NCI-H748 (cell line): ENCODE results near the gene KLRD1.
"Not testable (repeated sequence)": the region's sequence is repeated elsewhere in the genome, so short reads cannot be mapped to it uniquely, and the experiment has no call there.

ENCODE experiments used
- DNase-seq: peaks from one replicate; lab custom pipeline; 2025; ENCODE audit not compliant: unreplicated experiment; lab: John Stamatoyannopoulos, UW

The KLRD1 gene

DNA sequence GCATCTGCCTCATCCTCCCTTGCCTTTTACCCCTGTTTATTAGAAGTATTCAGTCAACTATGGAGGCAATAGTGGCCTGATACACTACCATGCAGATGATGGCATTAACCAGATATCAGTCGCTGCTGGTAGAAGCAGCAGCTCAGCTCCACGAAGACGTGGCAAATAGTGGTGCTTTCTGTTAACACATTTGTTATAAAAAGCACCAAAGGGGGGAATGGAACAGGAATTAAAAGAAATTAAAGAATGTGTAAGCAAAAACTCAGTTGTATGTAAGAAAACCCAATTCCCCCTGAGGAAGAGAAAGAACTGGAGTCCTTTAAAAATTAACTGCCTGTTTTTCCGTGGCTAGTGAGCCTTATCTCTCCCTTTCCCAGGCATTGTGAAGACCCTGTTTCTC is 60.0 kb downstream of the KLRD1 start:
- not testable (repeated sequence) for DNase-seq

DNA sequence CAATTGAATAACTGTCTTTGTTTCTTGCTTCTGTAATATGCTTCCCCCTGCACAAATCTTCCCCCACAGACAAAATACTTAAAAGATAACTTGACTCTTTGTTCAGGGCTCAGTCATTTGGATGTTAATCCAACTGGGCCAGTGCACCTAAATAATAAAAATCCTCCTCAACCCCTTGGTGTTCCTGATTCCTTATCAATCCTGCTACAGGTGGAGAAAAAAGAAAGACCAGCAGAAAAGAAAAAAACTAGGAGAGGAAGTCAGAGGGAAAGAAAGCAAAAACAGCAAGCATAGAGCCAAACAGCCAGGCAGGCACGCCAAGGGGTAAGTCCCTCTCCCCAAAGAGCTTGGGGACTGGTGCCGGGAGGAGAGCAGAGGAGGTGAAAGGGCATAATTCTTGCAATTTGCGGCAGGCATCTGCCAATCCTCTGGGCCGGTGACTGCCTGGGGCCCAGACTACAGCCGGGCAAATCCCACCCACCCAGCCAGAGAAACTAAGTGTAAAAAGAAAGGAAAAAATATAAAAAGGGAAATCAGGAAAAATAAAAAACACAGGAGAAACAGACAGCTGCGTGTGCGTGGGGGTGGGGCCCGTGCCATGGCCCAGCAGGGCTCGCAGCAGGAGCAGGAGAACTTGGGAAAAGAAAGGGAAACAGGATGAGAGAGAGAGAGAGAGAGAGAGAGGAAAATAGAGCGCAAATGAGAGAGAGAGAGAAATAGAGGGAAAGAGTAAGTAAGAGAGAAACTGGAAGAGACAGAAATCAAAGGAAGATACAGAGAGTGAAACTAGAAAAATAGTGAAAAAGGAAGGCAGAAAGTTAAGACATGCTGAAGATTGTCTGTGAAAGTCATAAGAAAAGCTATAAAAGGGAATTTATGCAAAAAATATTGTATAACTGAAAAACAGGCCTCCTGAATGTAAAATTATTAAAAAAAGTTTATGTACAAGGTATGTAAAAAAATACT is 60.8 kb downstream of the KLRD1 start:
- DNase-seq, result no peak

DNA sequence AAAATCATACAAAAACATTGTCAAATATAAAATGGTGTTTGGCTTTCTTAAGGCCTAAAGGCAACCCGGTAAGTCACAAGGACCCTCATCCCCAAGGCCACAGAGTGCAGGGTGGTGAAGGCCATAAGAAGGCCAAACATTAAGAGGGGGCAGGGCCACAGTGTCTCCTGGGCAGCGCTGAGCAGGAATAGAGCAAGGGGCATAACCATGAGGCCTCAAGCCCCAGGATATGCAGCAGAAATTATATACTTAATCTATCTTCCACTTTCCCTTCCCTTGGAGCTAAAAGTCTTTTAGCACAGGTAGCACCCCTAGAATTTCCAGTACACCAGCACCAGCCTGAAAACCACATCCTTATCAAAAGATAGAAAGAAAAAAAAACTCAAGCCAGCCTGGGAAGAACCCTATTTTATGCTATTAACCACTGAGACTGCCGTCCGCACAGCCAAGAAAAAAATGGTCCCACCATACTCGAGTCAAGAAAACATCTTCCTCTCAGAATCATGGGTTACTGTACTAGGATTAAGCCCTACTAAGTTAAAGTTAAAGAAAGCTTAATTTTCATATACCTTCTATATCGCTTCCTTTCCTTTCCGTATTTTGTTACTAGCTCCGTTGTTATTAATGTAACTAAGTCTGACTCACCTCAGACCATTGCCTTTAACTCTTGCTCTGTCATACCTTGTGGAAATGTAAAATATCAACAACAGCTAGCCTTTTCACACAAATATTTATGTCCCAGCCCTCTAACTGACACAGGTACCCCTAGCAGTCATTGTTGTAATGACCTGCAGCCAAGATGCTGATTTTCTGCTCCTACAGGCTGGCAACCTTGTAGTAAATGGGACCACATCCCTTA is 62.1 kb downstream of the KLRD1 start:
- no peak for DNase-seq

- not testable (repeated sequence) for DNase-seq
Measured at GRCh38 chr12:10371893-10372535, 64.3 kb downstream of the KLRD1 start.

DNA sequence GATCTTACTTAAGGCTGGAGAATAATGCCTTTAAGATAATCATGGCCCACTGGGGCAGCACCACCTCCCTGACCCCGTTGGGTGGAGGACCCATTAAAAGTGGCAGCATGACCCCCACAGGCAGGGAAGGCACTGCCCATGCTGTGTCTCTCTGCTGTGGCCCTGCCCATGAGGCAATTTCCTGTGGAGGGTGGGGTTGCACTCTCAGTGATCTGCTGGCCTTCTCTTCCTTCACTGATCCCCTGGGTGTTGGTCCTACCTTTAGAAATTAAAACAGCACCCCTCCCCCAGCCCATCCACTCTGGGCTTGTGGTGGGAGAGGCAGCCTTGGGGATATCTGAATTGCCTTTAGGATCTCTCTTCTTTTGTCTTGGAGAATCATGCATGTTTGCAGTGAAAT is 64.9 kb downstream of the KLRD1 start:
- no peak for DNase-seq

GRCh38 chr12:10374624-10375018 is 67.0 kb downstream of the KLRD1 start:
- DNase-seq, result no peak

DNA sequence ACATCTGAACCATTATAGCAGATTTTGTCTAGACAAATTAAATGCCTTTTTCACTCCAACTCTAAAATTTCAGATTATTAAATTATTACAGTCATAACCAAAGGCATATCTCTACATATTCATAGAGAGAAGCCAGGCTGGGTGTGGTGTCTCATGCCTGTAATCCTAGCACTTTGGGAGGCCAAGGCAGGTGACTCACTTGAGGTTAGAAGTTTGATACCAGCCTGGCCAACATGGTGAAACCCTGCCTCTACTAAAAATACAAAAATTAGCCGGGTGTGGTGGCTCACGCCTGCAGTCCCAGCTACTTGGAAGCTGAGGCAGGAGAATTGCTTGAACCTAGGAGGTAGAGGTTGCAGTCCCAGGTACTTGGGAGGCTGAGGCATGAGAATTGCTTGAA is 71.1 kb downstream of the KLRD1 start:
- not testable (repeated sequence) for DNase-seq
